ENCODE data around the gene NEK10.
"Not testable (repeated sequence)": the region's sequence is repeated elsewhere in the genome, so short reads cannot be mapped to it uniquely, and the experiment has no call there.

The NEK10 gene

DNA sequence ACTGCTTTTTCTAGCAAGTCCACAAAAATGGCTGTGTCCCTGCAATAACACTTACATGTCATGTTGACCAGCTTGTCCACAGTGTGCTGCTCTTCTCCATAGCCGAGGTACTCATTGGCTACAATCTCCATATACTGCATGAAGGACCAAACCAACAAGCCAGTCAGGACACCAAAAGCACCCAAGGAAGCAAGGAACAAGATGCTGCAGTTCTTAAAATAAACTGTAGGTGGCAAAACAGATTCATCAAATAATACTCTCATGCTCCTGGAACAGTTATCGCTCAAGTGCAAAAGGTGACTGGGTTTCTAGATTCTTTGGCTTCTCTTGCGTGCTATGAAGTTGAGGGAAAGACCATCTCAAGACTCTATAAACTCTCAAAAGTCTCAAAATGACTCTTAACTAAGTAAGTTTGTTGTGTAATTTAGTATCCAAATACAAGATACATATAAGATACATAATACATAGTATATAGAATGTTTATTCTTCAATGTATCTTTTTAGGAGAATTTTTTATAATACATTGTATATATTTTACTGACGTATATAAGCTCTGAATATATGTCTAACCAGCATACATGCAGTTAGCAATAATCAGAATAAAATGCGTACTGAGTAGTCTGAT, 57.0 kb downstream of the NEK10 start:
- peak in 1 of 2 donors; percentile 63 for DNase-seq

DNA sequence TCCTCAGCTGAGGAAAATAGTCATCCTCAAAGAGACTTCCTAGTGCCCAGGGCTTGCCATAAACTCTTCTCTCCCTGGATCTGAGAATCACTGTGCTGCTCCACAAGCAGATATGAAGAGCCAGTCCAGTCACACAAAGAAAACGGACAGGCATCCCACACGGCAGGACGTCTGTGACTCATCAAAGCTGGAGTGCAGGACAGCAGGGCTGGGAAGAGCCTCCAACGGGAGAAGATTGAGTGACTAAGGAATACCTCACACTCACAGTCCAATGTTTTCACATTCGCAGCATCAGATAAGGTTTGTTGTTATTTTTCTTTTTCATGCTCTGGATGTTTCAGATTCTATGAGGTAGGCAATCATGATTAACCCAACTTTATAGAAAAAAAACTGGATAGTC, 57.8 kb downstream of the NEK10 start:
- DNase-seq = no peak

DNA sequence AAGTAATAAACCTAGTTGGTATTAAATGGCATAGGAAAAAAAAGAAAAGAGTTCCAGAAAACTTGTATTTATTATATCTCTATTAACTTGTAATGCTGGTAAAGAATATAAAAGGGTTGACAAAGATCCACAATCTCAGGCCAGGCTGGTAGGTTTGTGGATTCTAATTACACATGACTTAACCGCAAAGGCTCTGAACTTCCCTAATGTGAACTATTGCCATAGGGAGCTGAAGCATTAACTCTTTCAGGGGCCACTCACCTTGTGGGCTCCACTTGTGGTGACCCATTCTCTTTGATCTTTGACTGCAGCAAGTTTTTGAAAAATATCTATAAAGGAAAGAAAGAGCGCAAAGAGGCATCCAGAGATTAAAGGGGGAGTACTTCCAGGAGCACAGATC, 58.5 kb downstream of the NEK10 start:
- DNase-seq = no peak

DNA sequence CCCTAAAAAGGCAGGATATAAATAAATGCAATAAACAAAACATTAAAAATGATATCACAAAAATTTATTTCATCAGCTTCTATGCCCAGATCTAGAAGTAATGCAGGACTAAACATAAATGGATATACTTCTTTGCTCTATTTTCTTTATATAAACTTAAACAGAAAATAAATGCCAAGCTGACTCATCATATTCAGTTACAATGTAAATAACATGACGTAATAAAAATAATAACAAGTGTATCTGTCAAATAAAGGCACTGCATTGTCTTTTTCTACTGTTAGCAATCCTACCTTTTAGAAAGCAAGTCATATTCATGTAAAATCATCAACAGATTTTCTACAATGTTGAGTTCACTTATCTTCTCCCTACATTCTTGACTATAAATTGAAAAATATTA, 61.6 kb downstream of the NEK10 start:
- no peak for DNase-seq

DNA sequence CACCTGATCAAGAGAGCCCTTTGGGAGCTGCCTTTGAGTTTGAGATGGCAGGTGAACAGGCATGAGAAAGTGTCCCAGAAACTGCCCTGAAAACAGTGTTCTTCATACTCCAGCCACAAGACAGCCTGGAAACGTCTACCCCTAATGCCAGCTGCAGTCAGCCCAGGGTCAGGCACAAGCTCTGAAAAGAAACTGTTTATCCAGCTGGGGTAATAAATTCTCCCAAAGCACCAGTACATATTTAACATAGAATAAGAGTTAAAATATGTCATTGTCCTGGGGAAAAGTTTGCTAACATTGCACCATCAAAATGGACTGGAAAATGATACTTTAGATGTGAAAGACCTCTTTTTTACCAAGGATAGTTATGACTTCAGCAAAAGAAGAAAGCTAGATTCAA, 66.3 kb downstream of the NEK10 start:
- DNase-seq = no peak

DNA sequence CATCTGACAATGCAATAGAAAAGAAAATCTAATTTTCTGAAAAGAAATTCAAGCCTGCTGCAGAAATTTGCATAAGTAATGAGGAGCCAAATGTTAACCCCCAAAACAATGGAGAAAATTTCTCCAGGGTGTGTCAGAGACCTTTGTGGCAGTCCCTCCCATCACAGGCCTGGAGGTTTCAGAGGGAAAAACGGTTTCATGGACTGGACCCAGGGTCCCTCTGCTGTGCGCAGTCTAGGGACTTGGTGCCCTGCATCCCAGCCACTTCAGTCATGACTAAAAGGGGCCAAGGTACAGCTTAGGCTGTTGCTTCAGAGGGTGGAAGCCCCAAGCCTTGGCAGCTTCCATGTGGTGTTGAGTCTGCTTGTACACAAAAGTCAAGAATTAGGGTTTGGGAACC, 70.2 kb downstream of the NEK10 start:
- not testable (repeated sequence) for DNase-seq

DNA sequence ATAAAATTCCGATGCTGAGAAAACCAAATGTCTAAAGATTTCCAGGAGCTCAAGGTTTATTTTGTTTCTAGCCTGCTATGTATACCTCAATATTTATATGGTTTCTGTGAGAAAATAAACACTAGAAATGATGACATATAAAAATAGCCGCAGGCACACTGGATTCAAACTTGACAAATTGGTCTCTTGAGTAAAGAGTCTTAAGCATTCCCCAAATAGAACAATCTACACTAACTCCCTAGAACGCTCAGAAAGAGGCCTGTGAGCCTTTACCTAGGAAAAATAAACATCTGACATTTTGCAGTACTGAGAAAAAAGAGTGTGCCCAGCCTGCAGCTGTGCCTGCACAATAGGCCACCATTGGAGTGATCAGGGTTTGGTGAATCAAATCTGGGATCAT, 75.2 kb downstream of the NEK10 start:
- DNase-seq = no peak

DNA sequence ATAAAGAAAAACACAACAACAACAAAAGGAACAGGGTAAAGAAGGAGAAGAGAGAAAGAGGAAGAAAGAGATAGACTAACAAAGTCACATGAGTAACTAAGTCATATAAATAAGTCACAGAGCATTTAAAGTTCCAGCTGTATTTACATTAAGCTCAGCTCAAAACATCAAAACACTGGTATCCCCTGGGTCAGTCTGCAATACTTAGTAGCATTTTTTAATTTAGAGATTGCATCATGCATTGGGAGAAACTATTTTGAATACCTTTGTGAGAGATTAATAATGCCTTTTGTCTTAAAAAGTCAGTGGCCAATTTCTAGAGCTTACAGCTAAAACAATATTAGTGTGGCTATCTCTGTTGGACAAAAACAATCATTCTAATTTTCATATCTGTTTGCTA, 78.4 kb downstream of the NEK10 start:
- no peak for DNase-seq

DNA sequence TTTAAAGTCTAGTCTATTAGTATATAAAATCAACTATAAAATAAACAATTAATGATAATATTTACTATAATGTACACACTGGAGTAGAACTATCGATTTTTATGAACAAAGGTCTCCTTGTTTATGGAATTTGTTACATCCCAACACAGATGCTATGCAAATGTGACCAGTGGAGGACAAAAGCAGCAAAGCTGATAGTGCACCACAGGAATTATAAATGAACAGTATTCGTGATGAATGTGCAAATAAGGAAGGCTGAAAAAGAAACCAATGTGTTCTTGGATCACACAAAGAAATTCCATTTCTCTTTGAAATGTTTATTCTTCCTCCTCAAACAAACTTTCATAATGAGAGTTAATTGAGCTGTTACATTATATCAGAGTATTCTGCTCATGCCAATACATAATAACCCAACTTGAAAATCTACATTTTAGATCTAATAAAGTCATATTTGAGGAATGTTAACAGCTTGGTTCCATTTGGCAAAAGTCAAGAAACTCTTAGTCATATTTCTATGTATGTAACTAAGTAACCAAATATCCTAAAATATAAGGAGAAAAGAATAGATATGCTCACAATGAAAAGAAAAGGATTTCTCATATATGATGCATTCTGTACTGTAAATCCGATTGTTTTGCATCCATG, 79.3 kb downstream of the NEK10 start:
- no peak for DNase-seq

DNA sequence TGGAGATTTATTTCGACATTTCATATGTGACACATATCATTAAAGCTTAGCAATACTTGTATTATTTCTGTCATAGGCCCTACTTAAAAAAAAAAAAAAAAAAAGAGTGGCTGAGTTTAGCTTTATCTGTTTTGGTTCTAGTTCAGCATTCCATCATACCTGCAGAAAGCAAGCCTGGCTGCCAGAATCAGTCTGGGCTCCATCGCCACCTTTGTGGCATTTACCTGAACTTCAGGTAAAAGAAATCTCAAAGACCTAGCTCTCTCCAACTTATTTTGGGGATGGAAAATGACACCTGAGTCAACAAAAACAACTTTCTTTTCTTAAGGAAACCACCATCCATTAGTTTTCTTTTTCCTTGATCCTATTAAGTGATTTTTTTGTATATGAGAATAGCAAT, 82.1 kb downstream of the NEK10 start:
- no peak for DNase-seq

DNA sequence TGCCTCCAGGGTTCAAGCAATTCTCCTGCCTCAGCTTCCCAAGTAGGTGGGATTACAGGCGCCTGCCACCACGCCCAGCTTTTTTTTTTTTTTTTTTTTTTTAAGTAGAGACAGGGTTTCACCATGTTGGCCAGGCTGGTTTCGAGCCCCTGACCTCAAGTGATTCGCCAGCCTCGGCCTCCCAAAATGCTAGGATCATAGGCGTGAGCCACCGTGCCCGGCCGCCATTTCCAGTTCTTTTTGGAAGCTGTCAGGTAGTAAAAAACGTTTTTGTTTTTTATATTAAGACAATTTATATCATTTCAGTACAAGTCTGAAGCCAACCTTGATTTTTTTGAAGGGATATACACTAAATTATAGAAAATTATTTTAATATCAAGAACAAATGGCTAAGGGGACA, 82.7 kb downstream of the NEK10 start:
- not testable (repeated sequence) for DNase-seq

DNA sequence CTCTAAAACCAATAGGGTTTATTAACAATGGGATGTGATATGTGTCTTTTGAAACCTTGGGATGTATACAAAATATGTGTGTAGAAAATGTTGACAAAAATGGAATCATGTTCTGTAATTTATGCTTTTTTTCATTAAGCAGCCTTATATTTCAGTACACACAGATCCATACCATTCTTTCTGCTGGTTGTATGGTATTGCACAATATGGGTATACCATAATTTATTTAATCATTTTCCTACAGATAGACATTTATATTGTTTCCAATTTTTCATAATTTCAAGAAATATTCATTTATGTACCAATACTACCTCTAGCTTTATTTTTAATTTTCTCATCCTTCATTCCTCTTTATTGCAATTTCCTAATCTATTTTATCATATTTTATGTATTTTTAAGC, 83.5 kb downstream of the NEK10 start:
- DNase-seq = no peak

DNA sequence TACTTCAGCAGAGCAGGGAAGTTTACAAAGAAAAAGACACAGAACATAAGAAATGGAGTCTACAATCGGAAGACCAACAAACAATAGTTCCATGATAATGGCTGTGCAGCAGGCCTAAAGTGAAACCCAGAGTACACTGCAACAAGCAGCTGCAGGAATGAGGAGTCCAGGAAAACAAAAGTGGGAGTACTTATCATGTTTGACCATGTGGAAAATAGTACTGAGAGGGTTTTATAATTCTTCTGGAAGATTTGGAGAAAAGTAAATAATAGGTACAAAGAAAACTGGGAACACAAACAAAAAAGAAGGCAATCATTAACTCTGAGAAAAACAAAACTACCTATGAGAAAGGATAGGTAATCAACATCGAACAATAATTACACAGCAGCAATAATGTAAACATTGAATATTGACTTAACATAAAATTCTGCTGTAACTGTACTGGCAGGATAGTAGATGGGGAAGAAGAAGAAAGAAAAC, 87.5 kb downstream of the NEK10 start:
- DNase-seq = no peak

DNA sequence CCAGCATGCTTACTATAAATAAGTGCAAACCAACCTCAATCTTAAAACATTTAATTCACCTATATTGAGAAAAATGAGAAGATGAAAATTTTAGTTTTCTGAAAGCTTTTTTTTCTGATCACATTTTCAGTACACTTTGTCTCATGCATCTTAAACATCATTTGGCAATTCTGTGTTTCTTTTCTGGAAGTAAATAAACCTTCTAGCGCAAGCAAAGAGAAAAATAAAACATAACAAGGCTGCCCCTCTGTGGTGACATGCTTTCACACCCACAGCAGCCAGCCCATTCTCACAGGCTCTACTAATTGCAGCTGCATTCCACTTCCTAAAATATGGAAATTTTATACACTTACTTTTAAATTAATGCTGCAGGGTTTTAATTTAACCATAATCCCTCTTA, 90.1 kb downstream of the NEK10 start:
- DNase-seq = no peak

DNA sequence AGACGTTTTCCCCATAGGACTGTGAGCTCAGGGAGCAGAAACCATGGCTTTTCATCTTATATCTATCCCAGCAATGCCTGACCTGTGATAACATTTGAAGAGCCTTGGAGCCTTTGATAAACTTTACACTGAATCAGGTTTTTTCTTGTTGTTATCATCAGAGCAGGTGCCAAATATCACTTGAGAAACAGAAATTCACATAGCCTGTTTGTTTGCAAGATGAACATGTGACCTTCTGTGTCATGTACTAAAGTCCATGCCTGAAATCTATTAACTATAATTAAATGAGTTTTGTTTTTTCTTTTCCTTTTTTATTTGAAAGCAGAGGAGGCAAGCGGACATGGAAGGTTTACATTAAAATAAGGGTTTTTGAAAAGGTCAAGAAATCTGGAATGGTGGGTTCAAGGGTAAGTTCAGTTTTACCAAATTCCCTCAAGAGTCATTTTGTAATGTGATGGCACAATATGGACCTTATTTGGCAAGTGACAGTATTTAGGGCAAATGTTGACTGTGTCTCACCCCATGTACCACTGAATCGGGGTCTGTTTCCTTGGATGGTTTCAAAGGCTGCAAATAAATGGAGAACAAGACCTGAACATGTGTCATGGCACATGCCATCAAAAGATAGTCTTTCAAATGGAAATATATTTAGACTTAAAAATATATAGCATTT, 90.7 kb downstream of the NEK10 start:
- no peak for DNase-seq

DNA sequence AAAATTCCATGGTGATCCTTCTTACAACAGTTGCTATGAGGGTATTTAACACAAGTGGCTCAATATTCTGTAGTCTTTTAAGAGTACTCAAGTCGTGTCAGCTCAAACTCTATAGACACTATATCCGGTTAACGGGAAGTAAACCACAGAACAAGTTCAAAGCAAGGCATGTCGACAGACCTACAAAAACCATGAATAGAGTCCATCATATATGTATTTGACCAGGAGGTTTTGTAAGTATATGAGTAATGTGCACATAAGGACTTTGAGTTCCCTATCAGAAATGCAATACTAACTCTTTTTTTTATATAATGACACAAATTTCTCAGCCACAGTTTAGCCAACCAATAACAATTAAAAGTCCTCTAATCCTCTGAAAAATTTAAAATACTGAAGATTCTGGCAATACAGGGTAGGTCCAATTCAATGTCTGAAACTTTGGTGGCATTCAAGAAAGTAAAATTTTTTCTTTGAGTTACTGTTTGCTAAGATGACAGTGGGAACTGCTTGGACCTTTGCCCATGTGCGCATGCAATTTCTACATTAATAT, 93.7 kb downstream of the NEK10 start:
- no peak for DNase-seq

DNA sequence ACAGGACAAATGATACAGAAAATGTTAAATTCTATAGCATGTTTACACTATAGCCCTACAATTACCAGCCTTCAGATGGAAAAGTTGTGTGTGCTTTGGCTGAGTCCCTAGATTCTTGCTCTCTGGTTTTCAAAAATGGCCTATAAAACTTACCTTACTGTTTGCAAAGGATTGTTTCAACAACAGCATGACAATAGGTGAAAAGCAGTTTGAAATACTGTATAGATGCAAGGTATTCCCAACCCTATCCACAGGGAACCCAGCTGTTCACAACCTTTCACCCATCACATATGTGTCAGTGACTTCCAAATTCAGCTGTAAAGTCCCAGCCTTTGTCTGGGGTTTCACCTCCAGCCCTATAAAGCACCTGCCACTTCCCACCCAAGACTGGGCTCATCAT, 97.3 kb downstream of the NEK10 start:
- DNase-seq = no peak

DNA sequence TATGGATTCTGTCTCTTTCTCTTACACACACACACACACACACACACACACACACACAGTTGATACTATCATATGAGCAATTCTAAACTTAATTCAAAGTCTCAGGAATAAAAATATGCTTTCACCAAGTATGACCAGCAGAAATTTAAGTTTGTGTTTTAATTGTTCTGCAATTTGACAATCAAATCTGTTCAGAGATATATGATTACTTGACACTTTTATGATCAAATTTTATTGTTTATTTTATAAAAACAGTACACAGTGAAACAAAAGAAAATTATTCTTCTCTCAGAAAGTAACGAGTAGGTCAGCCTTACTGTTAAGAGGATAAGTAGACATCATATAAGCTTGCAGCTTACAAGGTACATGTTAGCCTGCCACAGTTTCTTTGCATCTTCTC, 114.3 kb downstream of the NEK10 start:
- DNase-seq = no peak

DNA sequence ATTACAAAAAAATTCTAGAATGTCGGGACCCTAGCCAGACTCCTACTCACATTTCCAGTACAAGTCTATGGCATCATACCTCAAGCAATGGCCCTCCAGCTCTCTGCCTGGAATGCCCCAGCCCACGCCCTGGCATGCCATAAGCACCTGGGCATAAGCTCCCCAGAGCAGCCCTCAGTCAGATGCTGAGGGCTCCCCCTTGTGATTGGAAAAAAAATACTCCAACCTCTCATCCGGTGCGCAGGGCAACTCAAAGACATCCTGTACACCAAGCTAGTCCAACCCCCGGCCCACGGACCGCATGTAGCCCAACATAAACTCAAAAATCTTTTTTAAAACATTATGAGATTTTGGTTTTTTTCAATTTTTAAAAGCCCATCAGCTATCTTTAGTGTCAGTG, 115.4 kb downstream of the NEK10 start:
- no peak for DNase-seq

DNA sequence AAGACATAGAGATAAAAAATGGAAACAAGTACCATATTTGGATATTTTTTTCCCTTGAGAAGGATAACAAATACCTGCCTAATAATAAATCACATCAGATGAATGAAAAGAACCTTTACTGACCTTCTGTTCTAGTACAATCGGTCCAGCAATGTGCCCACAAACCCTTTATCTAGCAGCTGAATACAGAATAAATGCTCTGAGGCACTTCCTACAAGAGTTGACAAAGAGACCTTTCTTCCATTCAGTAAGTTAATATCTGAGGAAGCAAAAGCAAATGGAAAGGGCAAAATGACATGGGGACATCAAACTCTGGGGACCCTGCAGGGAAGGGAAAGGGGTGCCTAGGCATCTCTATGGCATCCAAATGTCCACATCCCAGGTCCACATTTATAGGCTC, 115.8 kb downstream of the NEK10 start:
- no peak for DNase-seq

DNA sequence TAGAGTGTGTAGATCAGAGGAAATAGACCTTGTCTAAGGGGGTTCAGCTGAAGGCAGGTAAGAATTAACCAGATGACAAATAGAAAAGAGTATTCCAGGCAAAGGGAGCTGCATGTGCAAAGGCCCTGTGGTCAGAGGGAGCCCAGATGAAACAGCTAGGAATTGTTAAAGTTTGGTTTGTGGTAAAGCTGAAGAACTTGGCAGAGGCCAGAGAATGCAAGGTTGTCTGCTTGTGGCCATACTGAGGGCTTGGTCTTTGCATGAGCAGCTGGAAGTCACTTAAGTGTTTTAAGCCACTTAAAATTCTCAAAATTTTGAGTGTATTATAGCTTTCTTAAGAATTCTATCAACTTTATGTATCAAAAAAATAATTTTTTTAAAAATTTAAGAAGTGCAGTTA, 116.5 kb downstream of the NEK10 start:
- DNase-seq = no peak

DNA sequence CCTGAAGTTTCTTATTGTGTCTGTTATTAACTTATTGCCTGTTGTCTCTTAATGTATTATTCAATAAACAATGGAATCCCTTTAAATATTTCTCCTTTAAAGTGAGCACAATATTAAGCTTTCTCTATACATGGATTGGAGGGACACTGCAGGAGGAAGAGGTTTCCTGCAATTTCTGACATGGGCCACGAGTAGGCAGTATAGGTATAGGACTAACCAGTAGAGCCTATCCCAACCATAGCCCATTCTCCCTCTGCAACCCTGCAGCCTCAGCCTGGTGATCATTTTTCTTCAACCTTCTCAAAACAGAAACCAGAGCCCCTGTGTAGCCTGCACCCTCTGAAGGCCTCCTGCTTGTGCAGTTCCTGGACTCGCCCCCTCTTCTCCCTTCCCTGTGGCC, 124.8 kb downstream of the NEK10 start:
- DNase-seq = no peak

DNA sequence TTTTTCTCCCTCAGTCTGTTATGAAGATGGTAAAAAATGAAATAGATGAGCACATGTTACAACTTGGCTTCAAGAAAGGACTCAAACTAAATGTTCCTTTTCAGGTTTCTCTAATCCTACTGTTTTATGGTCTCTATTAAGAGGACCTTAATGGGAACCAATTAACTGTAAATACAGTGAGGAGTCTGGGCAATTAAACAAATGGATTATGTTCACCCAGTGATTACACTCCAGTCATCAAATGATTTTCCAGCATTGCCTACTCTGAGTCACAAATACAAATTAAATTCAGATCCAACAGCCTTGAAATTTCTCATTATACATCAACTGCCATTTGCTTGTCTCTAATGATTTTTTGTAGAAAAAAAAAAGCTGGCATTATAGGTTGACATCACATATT, 129.2 kb downstream of the NEK10 start:
- DNase-seq = no peak

DNA sequence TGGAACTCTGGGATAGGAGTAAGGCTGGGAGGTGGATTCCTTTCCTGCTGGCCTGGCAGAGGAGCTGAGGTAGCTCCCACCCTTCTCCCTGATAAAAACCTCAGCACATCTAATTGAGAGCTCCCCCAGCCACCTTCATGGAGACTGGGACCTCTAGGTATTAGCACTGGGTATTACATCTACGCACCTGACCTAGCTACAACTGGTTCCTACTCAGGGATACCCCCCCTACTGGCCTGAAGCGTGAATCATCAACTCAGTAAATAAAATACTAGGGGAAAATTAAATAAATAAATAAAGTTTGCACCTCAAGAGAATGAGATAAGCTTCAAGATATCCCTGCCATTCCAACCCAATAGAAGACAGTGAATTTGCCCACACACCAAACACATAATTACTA, 140.4 kb downstream of the NEK10 start:
- DNase-seq = no peak

Data from CD4-positive, alpha-beta T cell treated with Interleukin-1 beta for 1 hour (primary cell).